Upper lobe of right lung (tissue), 1 donor: Measurements from ENCODE around the gene INPP1. TPM values are rescaled to one million over a fixed set of nuclear protein-coding genes. Genes with fewer than 3 reads are reported as not detected.

Experiments
- ATAC-seq: fragments of 200-7000 bp; cut with Tn5 transposase; one replicate; pipeline ENCODE4 v1.9.1; 2020; ENCODE audit warnings: mild to moderate bottlenecking, moderate library complexity
- DNase-seq: peaks from one replicate; pipeline ENCODE4 v3.0.0-alpha.2; 2020
- H3K27ac ChIP-seq: fragments of 200-600 bp; one replicate; pipeline ENCODE4 v1.8.0; 2022
- H3K27me3 ChIP-seq: fragments of 200-600 bp; one replicate; pipeline ENCODE4 v1.8.0; 2022; ENCODE audit warnings: mild to moderate bottlenecking
- H3K36me3 ChIP-seq: fragments of 200-600 bp; one replicate; pipeline ENCODE4 v1.8.0; 2022
- H3K4me1 ChIP-seq: fragments of 200-600 bp; one replicate; pipeline ENCODE4 v1.8.0; 2022
- H3K4me3 ChIP-seq: fragments of 200-600 bp; one replicate; pipeline ENCODE4 v1.8.0; 2022; ENCODE audit warnings: mild to moderate bottlenecking
- H3K9me3 ChIP-seq: fragments of 200-600 bp; one replicate; pipeline ENCODE4 v1.8.0; 2022
- intact Hi-C: fragments of 100-400 bp; cut with DNase I; formaldehyde crosslinking; loops from one replicate; pipeline ENCODE4 v1.11.0; 2022
- total RNA-seq: library from RNA; stranded (reverse); fragmentation: NEBNext Ultra II Directional; extraction: Animal tissue kit (Norgen Biotek cat#: 25700); gene quantifications from one replicate; pipeline ENCODE4 v1.2.1, GENCODE V29; 2021
- TF ChIP-seq, protein P1 (sequence below): fragments of 200-600 bp; IDR thresholded peaks from one replicate; pipeline ENCODE4 v1.8.0; 2022; ENCODE audit warnings: antibody characterized with exemption
- donor health status: DM: no; HTN: yes; CAD: no; lungs with severe emphysema.

Gene INPP1
- total RNA-seq, 1 donor from 2014 or later: 38.1 TPM

GRCh38 chr2:190407662-190408537, 64.5 kb downstream of the INPP1 start, which contains the start of gene MFSD6:
Gene MFSD6, plus strand, starts transcription at chr2:190408355. Its CDS starts 27,675 bp downstream, at chr2:190436030.
- intact Hi-C loops: no loop called here
- DNase-seq: peak; percentile 89

DNA sequence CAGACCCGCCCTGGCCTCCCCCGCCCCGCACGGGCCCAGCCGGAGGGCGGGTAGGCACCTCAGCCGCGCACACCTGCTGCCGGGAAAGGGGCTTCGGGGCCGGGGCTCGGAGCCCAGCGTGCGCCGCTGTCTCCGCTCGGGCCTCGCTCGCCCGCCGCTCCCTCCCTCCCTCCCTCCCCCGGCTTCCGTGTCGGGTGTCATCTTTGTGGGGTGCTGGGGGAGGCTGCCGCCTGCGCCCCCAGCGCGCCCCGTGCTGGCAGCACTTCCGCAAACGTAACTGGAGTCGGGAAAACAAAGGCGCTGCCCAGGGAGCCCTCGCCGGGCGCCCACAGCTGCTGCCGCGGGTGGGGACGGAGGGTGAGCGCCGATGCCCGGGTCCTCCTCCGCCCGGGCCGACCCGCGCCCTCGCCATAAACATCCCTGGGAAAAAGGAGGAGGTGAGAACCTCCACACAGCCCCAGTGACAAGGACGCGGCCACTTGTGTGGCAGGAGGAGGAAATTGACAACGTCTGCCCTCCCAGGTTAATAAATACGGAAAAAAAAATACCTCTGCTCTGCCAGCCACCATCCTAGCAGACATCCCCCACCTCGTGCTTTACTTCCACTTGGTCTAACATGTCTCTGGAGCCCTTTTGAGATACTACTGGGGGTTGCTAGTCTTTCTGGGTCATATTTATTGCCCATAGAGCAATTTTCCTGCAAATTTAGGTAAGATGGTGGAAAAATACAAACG, 65.3 kb downstream of the INPP1 start:
- no peaks in the 10 kb centered on the region for H3K36me3 ChIP-seq
- H3K27me3 ChIP-seq: no peaks in the 10 kb centered on the region
- H3K4me3 ChIP-seq: peak overlapping the region; percentile 73
- DNase-seq (peak; percentile 87), ATAC-seq (peak; percentile 75)
- TF ChIP-seq, protein P1, sequence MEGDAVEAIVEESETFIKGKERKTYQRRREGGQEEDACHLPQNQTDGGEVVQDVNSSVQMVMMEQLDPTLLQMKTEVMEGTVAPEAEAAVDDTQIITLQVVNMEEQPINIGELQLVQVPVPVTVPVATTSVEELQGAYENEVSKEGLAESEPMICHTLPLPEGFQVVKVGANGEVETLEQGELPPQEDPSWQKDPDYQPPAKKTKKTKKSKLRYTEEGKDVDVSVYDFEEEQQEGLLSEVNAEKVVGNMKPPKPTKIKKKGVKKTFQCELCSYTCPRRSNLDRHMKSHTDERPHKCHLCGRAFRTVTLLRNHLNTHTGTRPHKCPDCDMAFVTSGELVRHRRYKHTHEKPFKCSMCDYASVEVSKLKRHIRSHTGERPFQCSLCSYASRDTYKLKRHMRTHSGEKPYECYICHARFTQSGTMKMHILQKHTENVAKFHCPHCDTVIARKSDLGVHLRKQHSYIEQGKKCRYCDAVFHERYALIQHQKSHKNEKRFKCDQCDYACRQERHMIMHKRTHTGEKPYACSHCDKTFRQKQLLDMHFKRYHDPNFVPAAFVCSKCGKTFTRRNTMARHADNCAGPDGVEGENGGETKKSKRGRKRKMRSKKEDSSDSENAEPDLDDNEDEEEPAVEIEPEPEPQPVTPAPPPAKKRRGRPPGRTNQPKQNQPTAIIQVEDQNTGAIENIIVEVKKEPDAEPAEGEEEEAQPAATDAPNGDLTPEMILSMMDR: no peak
- peaks cover 27% of the 10 kb centered on the region for H3K4me1 ChIP-seq
- intact Hi-C loops: no loop called here
- H3K27ac ChIP-seq: peak overlapping the region; percentile 90
- no peaks in the 10 kb centered on the region for H3K9me3 ChIP-seq

More at GRCh38 chr2:190407662-190408537, 64.5 kb downstream of the INPP1 start, which contains the start of gene MFSD6:
- Histone ChIP-seq H3K27me3 (no peaks in the 10 kb centered on the region), H3K27ac (peak within 1 kb of the TSS; percentile 90), H3K9me3 (no peaks in the 10 kb centered on the region), H3K36me3 (no peaks in the 10 kb centered on the region), H3K4me3 (peak within 1 kb of the TSS; percentile 73), H3K4me1 (peaks cover 27% of the 10 kb centered on the region)
- ATAC-seq: peak; percentile 89
- TF ChIP-seq, protein P1: no peak

GRCh38 chr2:190409616-190410015, 66.2 kb downstream of the INPP1 start:
- ATAC-seq (no peak), DNase-seq (no peak)
- Histone ChIP-seq H3K4me1 (peaks cover 27% of the 10 kb centered on the region), H3K27ac (peak overlapping the region; percentile 90), H3K36me3 (no peaks in the 10 kb centered on the region), H3K4me3 (peak overlapping the region; percentile 73), H3K27me3 (no peaks in the 10 kb centered on the region), H3K9me3 (no peaks in the 10 kb centered on the region)
- intact Hi-C loops: no loop called here
- TF ChIP-seq, protein P1: no peak

DNA sequence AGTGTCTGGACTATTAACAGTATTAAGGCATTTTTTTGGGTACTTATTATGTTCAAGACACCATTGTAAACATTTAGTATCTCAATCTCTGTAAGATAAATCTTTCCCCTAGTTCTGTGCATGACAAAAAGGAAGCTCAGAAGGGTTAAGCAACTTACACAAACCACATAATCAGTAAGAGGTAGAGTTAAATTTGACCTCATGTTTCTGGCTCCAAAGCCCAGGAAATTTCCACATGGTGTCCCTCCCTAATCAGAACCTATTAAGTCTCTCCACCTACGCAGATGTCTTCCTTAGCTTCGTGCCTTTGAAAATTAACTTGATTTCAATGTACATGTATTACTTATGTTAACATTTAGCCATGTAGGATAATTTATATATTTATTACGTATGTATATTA, 66.8 kb downstream of the INPP1 start:
- peaks cover 27% of the 10 kb centered on the region for H3K4me1 ChIP-seq
- intact Hi-C loops: no loop called here
- TF ChIP-seq, protein P1: no peak
- ATAC-seq (no peak), DNase-seq (no peak)
- H3K27ac ChIP-seq: no peak overlapping the region
- no peaks in the 10 kb centered on the region for H3K36me3 ChIP-seq
- no peaks in the 10 kb centered on the region for H3K27me3 ChIP-seq
- H3K9me3 ChIP-seq: no peaks in the 10 kb centered on the region
- no peak overlapping the region for H3K4me3 ChIP-seq

DNA sequence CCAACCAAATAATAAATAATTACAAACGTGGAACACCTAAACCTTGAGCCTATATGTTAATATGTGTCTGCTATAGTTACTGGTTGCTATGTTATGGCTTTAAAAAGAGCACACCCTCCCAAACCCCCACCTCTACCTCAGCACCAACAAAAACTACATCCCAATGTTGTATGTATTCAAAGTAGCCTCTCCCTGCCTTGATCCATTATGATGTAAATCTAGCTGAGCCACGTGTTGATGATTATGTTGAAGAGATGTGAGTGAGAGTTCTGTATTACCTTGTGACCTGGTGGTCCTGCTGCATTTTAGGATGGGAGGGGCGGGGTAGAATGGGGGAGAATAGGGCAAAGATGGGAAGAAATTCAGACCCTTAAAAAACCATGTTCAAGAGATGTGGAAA, 69.6 kb downstream of the INPP1 start:
- no peak for DNase-seq
- intact Hi-C loops: no loop called here
- Histone ChIP-seq H3K27me3 (no peaks in the 10 kb centered on the region), H3K9me3 (no peaks in the 10 kb centered on the region), H3K4me3 (no peak overlapping the region), H3K36me3 (no peaks in the 10 kb centered on the region), H3K27ac (no peak overlapping the region), H3K4me1 (peaks cover 30% of the 10 kb centered on the region)
- TF ChIP-seq, protein P1: no peak
- no peak for ATAC-seq
